Adrenal gland (tissue), 12 donors: Measurements from ENCODE around the gene GPR173. TPM values are rescaled to one million over a fixed set of nuclear protein-coding genes. Genes with fewer than 3 reads are reported as not detected.

Experiments used
- DNase-seq, 7 donors: peaks; one replicate each; pipeline ENCODE4 v3.0.0-alpha.2; 2019 to 2020
- H3K27ac ChIP-seq, 5 donors: fragments of 200-600 bp; sonication (generic) in 4 of 5; 1 replicate in 3 of 5; 2 replicates in 2 of 5; pipeline versions ENCODE4 v1.5.1 to v1.8.0; 2016 to 2020; ENCODE audit warnings: mild to moderate bottlenecking in 1 of 5
- H3K27me3 ChIP-seq: fragments of 200-600 bp; 2 replicates; pipeline ENCODE4 v1.8.0; 2021
- H3K36me3 ChIP-seq, 2 donors: fragments of 200-600 bp; replicated peaks in 1 of 2; 1 replicate in 1 of 2; 2 replicates in 1 of 2; pipeline versions ENCODE4 v1.5.1 to v1.8.0; 2018 to 2022
- H3K4me1 ChIP-seq, 2 donors: fragments of 200-600 bp; replicated peaks in 1 of 2; 1 replicate in 1 of 2; 2 replicates in 1 of 2; pipeline versions ENCODE4 v1.5.1 to v1.8.0; 2018 to 2021
- H3K4me3 ChIP-seq, 4 donors: fragments of 200-600 bp; sonication (generic) in 3 of 4; one replicate each; pipeline ENCODE4 v1.5.1; 2016 to 2018
- H3K9me3 ChIP-seq, 3 donors: fragments of 200-600 bp; sonication (generic) in 1 of 3; replicated peaks in 1 of 3; 1 replicate in 2 of 3; 2 replicates in 1 of 3; pipeline versions ENCODE4 v1.5.1 to v1.8.0; 2016 to 2021
- POLR2A ChIP-seq, 2 donors: fragments of 450-650 bp; IDR thresholded peaks; one replicate each; pipeline ENCODE4 v1.6.1; 2017; ENCODE audit warnings: antibody characterized with exemption in 2 of 2, mild to moderate bottlenecking in 2 of 2, moderate library complexity in 1 of 2
- WGBS, 4 donors: extraction: QIAGEN DNeasy Blood & Tissue Kit in 2 of 4; methylation state at CpG; one replicate each; pipeline versions ENCODE4 v1.1.5 to v1.1.7; 2013 to 2017; 5-methylcytosine and 5-hydroxymethylcytosine counted together
- intact Hi-C, 2 donors: fragments of 100-400 bp; cut with DNase I; formaldehyde crosslinking; loops; one replicate each; pipeline versions ENCODE4 v1.14.1 to v1.15.0; 2022 to 2023
- polyA plus RNA-seq, 3 donors: library from polyadenylated mRNA; stranded (reverse); fragments of 200-250 nt in 2 of 3; fragments of 350-450 nt in 1 of 3; fragmentation: Illumina TruSeq in 1 of 3; extraction: RNeasy Lipid Tissue Mini Kit (QIAGEN cat#74804) in 1 of 3; gene quantifications; one replicate each; pipeline ENCODE4 v1.2.3, GENCODE V29; 2013 to 2014
- total RNA-seq, 9 donors: library from RNA; depleted of rRNA in 4 of 9; stranded (reverse); fragments of >200 nt in 4 of 9; fragments of 120-200 nt in 1 of 9; fragmentation: NEBNext Ultra II Directional in 1 of 9; extraction: Animal tissue kit (Norgen Biotek cat#: 25700) in 1 of 9; gene quantifications; one replicate each; pipeline versions ENCODE4 v1.1.0 to v1.2.4, GENCODE V29; 2013 to 2023
- TF ChIP-seq, protein P1 (sequence below), 6 experiments: fragments of 450-650 bp in 4 of 6; fragments of 200-600 bp in 2 of 6; sonication (generic) in 1 of 6; IDR thresholded peaks; 1 replicate in 5 of 6; 2 replicates in 1 of 6; pipeline versions ENCODE4 v1.5.1 to v1.8.0; 2016 to 2021; ENCODE audit warnings: antibody characterized with exemption in 6 of 6, mild to moderate bottlenecking in 2 of 6, moderate library complexity in 1 of 6
- donor health status: healthy with polysubstance abuse.
- donor health status: Bipolar disorder and iron deficiency.
- donor health status: DM: yes; HTN: yes; CAD: no.
- donor health status: DM: no; HTN: no; CAD: no.
- donor health status: DM: no; HTN: no; CAD: no.
- donor health status: DM: yes; HTN: yes; CAD: no.

Gene GPR173
- total and polyA plus RNA-seq, 12 donors, result 0.61 to 5.0 (median 2.3) TPM

DNA sequence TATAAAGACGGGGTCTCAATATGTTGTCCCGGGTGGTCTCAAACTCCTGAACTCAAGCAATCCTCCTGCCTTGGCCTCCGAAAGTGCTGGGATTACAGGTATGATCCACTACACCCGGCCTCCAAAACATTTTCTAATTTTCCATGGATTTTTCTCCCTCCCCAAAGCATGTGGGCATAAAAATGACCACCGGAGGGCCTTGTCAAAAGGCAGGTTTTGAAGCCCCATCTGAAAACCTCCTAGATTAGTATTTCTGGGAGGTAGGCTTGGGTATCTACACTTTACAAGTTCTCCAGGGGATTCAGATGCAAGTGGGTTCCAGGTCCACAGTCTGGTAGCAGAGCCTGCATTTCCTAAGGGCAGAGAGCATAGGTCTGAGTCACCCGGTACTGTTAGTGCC is 1.4 kb upstream of the GPR173 start:
- TF ChIP-seq, protein P1, sequence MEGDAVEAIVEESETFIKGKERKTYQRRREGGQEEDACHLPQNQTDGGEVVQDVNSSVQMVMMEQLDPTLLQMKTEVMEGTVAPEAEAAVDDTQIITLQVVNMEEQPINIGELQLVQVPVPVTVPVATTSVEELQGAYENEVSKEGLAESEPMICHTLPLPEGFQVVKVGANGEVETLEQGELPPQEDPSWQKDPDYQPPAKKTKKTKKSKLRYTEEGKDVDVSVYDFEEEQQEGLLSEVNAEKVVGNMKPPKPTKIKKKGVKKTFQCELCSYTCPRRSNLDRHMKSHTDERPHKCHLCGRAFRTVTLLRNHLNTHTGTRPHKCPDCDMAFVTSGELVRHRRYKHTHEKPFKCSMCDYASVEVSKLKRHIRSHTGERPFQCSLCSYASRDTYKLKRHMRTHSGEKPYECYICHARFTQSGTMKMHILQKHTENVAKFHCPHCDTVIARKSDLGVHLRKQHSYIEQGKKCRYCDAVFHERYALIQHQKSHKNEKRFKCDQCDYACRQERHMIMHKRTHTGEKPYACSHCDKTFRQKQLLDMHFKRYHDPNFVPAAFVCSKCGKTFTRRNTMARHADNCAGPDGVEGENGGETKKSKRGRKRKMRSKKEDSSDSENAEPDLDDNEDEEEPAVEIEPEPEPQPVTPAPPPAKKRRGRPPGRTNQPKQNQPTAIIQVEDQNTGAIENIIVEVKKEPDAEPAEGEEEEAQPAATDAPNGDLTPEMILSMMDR (IDR thresholded peaks at IDR 0.05), result peak in 2 of 6 experiments; percentile 4 to 10
- TF ChIP-seq POLR2A (IDR thresholded peaks at IDR 0.05), result no peak
- no peaks in the 10 kb centered on the region for H3K36me3 ChIP-seq
- no peak overlapping the region for H3K4me3 ChIP-seq
- 80 to 86% (median 82%) methylated on average over 6 of the region's 6 CpGs for WGBS, 4 donors
- no peaks in the 10 kb centered on the region for H3K4me1 ChIP-seq
- DNase-seq, result no peak
- no peaks in the 10 kb centered on the region for H3K9me3 ChIP-seq
- intact Hi-C loops, result no loop called here
- no peak overlapping the region for H3K27ac ChIP-seq
- H3K27me3 ChIP-seq, result peaks cover 6% of the 10 kb centered on the region

DNA sequence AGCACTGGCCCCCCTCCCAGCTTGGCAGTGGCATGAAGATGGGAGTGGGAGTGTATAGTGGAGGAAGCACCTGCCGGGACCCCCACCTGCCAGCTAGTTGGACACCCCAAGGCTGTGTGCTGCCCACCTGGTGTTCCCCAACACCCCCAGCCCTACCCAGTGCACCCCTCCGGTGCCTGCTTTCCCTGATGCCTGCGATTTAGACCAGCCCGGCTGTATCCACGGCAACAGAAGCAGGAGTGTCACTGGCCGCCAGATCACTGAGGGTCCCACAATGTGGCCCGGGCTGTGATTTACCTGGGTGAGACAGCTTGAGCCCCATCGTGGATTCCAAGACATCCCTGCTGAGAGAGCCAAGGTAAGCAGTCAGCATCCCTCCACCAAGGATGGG is 533 bp downstream of the GPR173 start:
- Histone ChIP-seq H3K36me3 (no peaks in the 10 kb centered on the region), H3K9me3 (no peaks in the 10 kb centered on the region), H3K4me1 (no peaks in the 10 kb centered on the region), H3K27ac (no peak overlapping the region), H3K4me3 (peak overlapping the region in 1 of 4 donors; percentile 50), H3K27me3 (no peaks in the 10 kb centered on the region)
- no peak for DNase-seq
- TF ChIP-seq, protein P1 (IDR thresholded peaks at IDR 0.05), result no peak
- TF ChIP-seq POLR2A (IDR thresholded peaks at IDR 0.05), result no peak
- intact Hi-C loops, result no loop called here
- WGBS, 4 donors, result 16 to 44% (median 17%) methylated on average over 1 to 8 of the region's 8 CpGs; no CpG with 5 or more reads in 1 of the 4 donors

GRCh38 chrX:53050841-53051240 is 2.3 kb downstream of the GPR173 start:
- intact Hi-C loops, result no loop called here
- no peaks in the 10 kb centered on the region for H3K4me1 ChIP-seq
- WGBS, 4 donors, result 79 to 92% (median 85%) methylated on average over 6 of the region's 6 CpGs
- no peaks in the 10 kb centered on the region for H3K36me3 ChIP-seq
- H3K27me3 ChIP-seq, result no peaks in the 10 kb centered on the region
- TF ChIP-seq, protein P1 (IDR thresholded peaks at IDR 0.05), result no peak
- TF ChIP-seq POLR2A (IDR thresholded peaks at IDR 0.05), result no peak
- no peak for DNase-seq
- no peaks in the 10 kb centered on the region for H3K9me3 ChIP-seq
- no peak overlapping the region for H3K4me3 ChIP-seq
- H3K27ac ChIP-seq, result no peak overlapping the region

GRCh38 chrX:53055244-53055849 is 6.8 kb downstream of the GPR173 start:
- H3K4me1 ChIP-seq, result no peaks in the 10 kb centered on the region
- H3K9me3 ChIP-seq, result no peaks in the 10 kb centered on the region
- no peak overlapping the region for H3K27ac ChIP-seq
- no peaks in the 10 kb centered on the region for H3K27me3 ChIP-seq
- H3K4me3 ChIP-seq, result no peak overlapping the region
- H3K36me3 ChIP-seq, result no peaks in the 10 kb centered on the region
- TF ChIP-seq, protein P1 (IDR thresholded peaks at IDR 0.05), result no peak
- TF ChIP-seq POLR2A (IDR thresholded peaks at IDR 0.05), result no peak
- DNase-seq, result no peak
- WGBS, 4 donors, result 76 to 88% (median 81%) methylated on average over 6 of the region's 6 CpGs
- intact Hi-C loops, result no loop called here
